Tibial artery (tissue), 4 donors: ENCODE results near the gene CAP2.
A peak's percentile ranks its signal among the peaks of the same experiment; 100 is the strongest.

ENCODE experiments used
- DNase-seq, 2 donors: peaks; one replicate each; pipeline ENCODE4 v3.0.0-alpha.2; 2019
- H3K27ac ChIP-seq, 2 donors: fragments of 200-600 bp; sonication (generic) in 1 of 2; 1 replicate in 1 of 2; 2 replicates in 1 of 2; pipeline ENCODE4 v1.5.1; 2018 to 2019; ENCODE audit warnings: mild to moderate bottlenecking in 1 of 2
- H3K27me3 ChIP-seq, 2 donors: fragments of 200-600 bp; sonication (generic) in 1 of 2; one replicate each; pipeline versions ENCODE4 v1.5.1 to v1.6.0; 2016 to 2019
- H3K36me3 ChIP-seq, 3 donors: fragments of 200-600 bp; sonication (generic) in 2 of 3; one replicate each; pipeline ENCODE4 v1.5.1; 2016 to 2019; ENCODE audit warnings: mild to moderate bottlenecking in 2 of 3
- H3K4me1 ChIP-seq, 4 donors: fragments of 200-600 bp; sonication (generic) in 2 of 4; 1 replicate in 3 of 4; 2 replicates in 1 of 4; pipeline ENCODE4 v1.5.1; 2016 to 2019
- H3K4me3 ChIP-seq, 2 donors: fragments of 200-600 bp; sonication (generic) in 1 of 2; 1 replicate in 1 of 2; 2 replicates in 1 of 2; pipeline ENCODE4 v1.5.1; 2018 to 2019; ENCODE audit warnings: mild to moderate bottlenecking in 2 of 2
- H3K9me3 ChIP-seq, 3 donors: fragments of 200-600 bp; sonication (generic) in 1 of 3; one replicate each; pipeline ENCODE4 v1.5.1; 2016 to 2019
- CTCF ChIP-seq, 2 experiments: fragments of 200-600 bp in 1 of 2; fragments of 450-650 bp in 1 of 2; IDR thresholded peaks; one replicate each; pipeline ENCODE4 v1.5.1; 2017 to 2019; ENCODE audit warnings: antibody characterized with exemption in 2 of 2, mild to moderate bottlenecking in 1 of 2, moderate library complexity in 1 of 2
- intact Hi-C: fragments of 100-400 bp; cut with DNase I; formaldehyde crosslinking; loops from one replicate; pipeline ENCODE4 v1.15.0; 2023; ENCODE audit warnings: low total_unique reads

CAP2 gene

DNA sequence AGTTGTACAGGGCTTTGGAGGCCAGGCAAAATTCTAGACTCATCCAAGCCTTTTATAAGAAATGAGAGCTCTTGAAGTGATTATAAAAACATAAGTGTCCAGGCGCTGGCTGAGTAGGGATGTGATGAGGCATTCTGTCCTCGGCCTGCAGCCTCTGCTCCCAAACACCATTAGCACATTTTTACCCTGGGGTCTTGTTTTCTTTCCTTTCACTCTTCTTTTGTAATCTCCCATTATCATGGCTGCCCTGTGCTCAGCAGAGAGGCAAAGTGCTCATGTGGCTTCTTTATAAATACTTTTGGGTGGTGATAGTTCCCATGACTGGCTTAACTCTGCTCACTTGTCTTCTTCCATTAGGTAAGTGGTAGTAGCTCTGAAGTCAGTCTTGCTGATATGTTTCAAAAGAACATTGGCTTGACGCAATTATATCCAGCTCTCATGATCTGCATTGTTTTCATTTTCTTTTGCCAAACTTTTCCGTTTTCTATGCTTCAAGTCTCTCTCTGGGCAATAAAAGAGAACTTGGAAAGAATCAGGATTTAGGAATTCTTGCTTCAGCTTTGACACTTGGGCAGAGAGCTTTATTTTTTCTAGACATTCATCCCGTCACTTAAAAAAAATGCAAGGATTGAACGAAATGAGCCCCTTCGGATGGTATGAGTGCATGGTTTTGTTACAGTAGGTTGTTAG lies 61.1 kb downstream of the CAP2 start:
- no peak for DNase-seq
- Histone ChIP-seq H3K36me3 (no peaks in the 10 kb centered on the region), H3K4me1 (peaks cover 0 to 32% (median 6%) of the 10 kb centered on the region in 4 donors), H3K9me3 (no peaks in the 10 kb centered on the region), H3K4me3 (no peak overlapping the region), H3K27ac (peak overlapping the region; percentile 53 to 71), H3K27me3 (no peaks in the 10 kb centered on the region)
- intact Hi-C loops, result no loop called here
- no peak for TF ChIP-seq CTCF (IDR thresholded peaks at IDR 0.05)

DNA sequence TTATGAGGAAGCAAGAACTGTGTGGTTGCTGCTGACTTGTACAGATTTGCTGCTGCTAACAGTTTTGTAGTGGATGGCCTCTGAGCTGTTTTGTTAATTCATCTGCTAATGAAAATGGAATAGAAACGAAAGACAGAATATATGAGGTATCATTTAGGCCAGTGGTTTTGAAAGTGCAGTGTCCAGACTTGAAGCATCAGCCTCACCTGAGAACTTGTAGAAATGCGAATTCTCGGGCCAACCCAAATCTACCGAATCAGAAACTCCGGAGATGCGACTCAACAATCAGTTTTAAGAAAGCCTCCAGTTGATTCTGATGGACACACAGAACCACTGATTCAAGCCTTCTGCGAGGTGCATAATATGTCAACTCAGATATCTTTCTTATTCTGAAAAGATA lies 62.5 kb downstream of the CAP2 start:
- no peaks in the 10 kb centered on the region for H3K9me3 ChIP-seq
- no peak for DNase-seq
- TF ChIP-seq CTCF (IDR thresholded peaks at IDR 0.05), result no peak
- intact Hi-C loops, result no loop called here
- no peak overlapping the region for H3K27ac ChIP-seq
- H3K27me3 ChIP-seq, result no peaks in the 10 kb centered on the region
- no peak overlapping the region for H3K4me3 ChIP-seq
- no peaks in the 10 kb centered on the region for H3K36me3 ChIP-seq
- peaks cover 0 to 32% (median 6%) of the 10 kb centered on the region in 4 donors for H3K4me1 ChIP-seq

GRCh38 chr6:17456711-17457110 lies 63.3 kb downstream of the CAP2 start:
- TF ChIP-seq CTCF (IDR thresholded peaks at IDR 0.05), result no peak
- intact Hi-C loops, result no loop called here
- H3K27ac ChIP-seq, result no peak overlapping the region
- peaks cover 0 to 32% (median 6%) of the 10 kb centered on the region in 4 donors for H3K4me1 ChIP-seq
- no peak for DNase-seq
- H3K27me3 ChIP-seq, result no peaks in the 10 kb centered on the region
- no peaks in the 10 kb centered on the region for H3K36me3 ChIP-seq
- no peaks in the 10 kb centered on the region for H3K9me3 ChIP-seq
- no peak overlapping the region for H3K4me3 ChIP-seq

DNA sequence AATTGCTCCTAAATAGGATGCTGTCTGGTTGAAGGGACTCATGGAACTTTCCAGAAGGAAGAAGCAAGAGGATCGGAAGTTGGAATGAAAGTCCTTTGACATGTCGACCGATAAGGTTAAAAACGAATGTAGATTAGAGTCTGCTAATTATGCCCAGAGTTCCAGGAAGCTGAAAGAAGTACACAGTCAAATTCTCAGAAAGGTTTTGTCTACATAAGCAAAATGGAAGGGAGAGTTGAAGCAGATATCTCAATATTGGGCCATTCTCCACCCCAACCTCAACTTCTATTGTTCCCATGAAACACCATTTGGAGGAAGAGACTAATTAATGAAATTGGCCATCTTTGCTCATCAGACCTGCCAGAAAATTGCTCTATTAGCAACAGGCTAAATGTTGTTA lies 64.0 kb downstream of the CAP2 start:
- intact Hi-C loops, result no loop called here
- TF ChIP-seq CTCF (IDR thresholded peaks at IDR 0.05), result no peak
- peaks cover 0 to 32% (median 6%) of the 10 kb centered on the region in 4 donors for H3K4me1 ChIP-seq
- H3K4me3 ChIP-seq, result no peak overlapping the region
- H3K27me3 ChIP-seq, result no peaks in the 10 kb centered on the region
- H3K9me3 ChIP-seq, result no peaks in the 10 kb centered on the region
- no peak overlapping the region for H3K27ac ChIP-seq
- no peak for DNase-seq
- H3K36me3 ChIP-seq, result no peaks in the 10 kb centered on the region

GRCh38 chr6:17457956-17458355 lies 64.6 kb downstream of the CAP2 start:
- TF ChIP-seq CTCF (IDR thresholded peaks at IDR 0.05), result no peak
- no peak for DNase-seq

More at GRCh38 chr6:17457956-17458355, 64.6 kb downstream of the CAP2 start:
- Histone ChIP-seq H3K36me3 (no peaks in the 10 kb centered on the region), H3K4me1 (peaks cover 0 to 32% (median 6%) of the 10 kb centered on the region in 4 donors), H3K27ac (no peak overlapping the region), H3K27me3 (no peaks in the 10 kb centered on the region), H3K9me3 (no peaks in the 10 kb centered on the region), H3K4me3 (no peak overlapping the region)
- intact Hi-C loops, result no loop called here
